Tibial nerve (tissue), 3 donors: ENCODE measurements around the gene TMEM198.

Source experiments
- POLR2A ChIP-seq, 2 donors: fragments of 450-650 bp; IDR thresholded peaks; one replicate each; pipeline ENCODE4 v1.6.1; 2017; ENCODE audit warnings: antibody characterized with exemption in 2 of 2, mild to moderate bottlenecking in 2 of 2, moderate library complexity in 2 of 2
- TF ChIP-seq, protein P1 (sequence below), 5 experiments: fragments of 200-600 bp in 3 of 5; fragments of 450-650 bp in 2 of 5; sonication (generic) in 3 of 5; IDR thresholded peaks; one replicate each; pipeline ENCODE4 v1.5.1; 2016 to 2019; ENCODE audit warnings: antibody characterized with exemption in 5 of 5, mild to moderate bottlenecking in 3 of 5, moderate library complexity in 2 of 5

DNA sequence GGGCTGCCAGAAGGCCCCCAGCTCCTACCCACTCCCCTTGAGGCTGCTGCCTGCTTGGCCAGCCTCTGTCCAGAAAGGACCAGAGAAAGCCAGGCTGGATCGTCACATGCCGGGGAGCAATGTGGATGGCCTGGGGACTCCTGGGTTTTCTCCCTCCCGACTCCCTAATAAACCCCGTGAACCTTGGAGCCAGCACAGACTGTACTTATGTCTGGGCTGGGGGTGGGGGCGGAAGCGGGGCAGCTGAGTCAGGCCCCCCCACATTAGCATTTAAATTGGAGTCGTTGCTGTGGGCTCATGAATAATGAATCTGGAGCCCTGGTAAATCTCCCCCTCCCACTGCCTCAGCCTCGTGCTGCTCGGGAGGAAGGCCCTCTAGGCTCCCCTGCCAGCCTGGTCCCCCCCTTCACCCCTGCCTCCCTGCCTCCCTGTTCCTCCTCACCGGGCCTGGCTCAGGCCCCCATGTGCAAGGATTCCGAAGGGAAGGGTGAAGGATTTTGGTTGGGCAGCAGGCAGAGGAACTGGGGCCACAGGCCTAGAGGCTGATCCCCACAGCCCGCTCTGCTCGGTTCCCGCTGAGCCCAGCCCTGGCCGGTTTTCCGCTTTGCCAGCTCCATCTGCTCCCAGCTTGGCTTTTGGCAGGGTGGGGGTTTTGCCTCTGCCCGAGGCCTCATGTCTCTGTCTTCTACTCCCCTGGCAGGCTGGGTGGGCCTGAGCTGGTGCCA, 36.9 kb upstream of the TMEM198 start:
- TF ChIP-seq, protein P1, sequence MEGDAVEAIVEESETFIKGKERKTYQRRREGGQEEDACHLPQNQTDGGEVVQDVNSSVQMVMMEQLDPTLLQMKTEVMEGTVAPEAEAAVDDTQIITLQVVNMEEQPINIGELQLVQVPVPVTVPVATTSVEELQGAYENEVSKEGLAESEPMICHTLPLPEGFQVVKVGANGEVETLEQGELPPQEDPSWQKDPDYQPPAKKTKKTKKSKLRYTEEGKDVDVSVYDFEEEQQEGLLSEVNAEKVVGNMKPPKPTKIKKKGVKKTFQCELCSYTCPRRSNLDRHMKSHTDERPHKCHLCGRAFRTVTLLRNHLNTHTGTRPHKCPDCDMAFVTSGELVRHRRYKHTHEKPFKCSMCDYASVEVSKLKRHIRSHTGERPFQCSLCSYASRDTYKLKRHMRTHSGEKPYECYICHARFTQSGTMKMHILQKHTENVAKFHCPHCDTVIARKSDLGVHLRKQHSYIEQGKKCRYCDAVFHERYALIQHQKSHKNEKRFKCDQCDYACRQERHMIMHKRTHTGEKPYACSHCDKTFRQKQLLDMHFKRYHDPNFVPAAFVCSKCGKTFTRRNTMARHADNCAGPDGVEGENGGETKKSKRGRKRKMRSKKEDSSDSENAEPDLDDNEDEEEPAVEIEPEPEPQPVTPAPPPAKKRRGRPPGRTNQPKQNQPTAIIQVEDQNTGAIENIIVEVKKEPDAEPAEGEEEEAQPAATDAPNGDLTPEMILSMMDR (IDR thresholded peaks at IDR 0.05): no peak
- TF ChIP-seq POLR2A (IDR thresholded peaks at IDR 0.05): no peak
